Ectodermal cell (in vitro differentiated cells): ENCODE measurements around the gene MYO1F.

Experiments used
- H3K27ac ChIP-seq: 2 replicates; pipeline ENCODE4 v1.7.0; 2013; ENCODE audit warnings: mild to moderate bottlenecking, low read depth, low read length; ENCODE audit not compliant: insufficient read depth, poor library complexity, severe bottlenecking
- H3K27me3 ChIP-seq: 2 replicates; pipeline ENCODE4 v1.7.0; 2013; ENCODE audit warnings: mild to moderate bottlenecking, low read length; ENCODE audit not compliant: insufficient read depth, control insufficient read depth, poor library complexity, severe bottlenecking
- H3K36me3 ChIP-seq: one replicate; pipeline ENCODE4 v1.7.0; 2013; ENCODE audit warnings: low read length; ENCODE audit not compliant: control insufficient read depth, insufficient read depth
- H3K4me1 ChIP-seq: one replicate; pipeline ENCODE4 v1.7.0; 2013; ENCODE audit warnings: low read length; ENCODE audit not compliant: control insufficient read depth, insufficient read depth
- H3K4me3 ChIP-seq: 2 replicates; pipeline ENCODE4 v1.7.0; 2013; ENCODE audit warnings: low read depth, low read length, control low read depth; ENCODE audit not compliant: insufficient read depth
- H3K9me3 ChIP-seq: 2 replicates; pipeline ENCODE4 v1.7.0; 2013; ENCODE audit warnings: mild to moderate bottlenecking, low read length, moderate library complexity; ENCODE audit not compliant: control insufficient read depth
- WGBS, 2 experiments: methylation state at CpG; one replicate each; pipeline ENCODE4 v1.1.7; 2013; ENCODE audit warnings: missing lambda C conversion rate in 2 of 2; 5-methylcytosine and 5-hydroxymethylcytosine counted together

Gene MYO1F

DNA sequence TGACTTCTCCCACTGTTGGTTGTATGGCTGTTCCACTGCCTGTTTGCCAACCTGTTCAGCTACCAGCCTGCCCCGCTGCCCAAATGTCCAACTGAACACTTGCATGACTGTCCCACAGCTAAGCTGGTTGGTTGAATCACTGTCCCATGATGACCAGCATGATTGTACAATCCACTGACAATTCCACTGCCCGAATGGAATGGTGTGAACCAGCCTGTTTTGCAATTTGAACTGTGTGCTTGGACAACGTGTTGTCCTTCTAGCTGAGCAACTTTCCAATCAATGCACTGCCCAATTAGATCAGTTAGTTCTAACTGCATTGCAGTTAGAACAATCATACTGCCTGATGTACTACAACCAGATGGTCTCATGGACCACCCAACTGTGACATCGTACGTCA lies 24.6 kb upstream of the MYO1F start:
- 93% methylated on average over 5 of the region's 5 CpGs for WGBS, 2 experiments
- peaks cover 6% of the 10 kb centered on the region for H3K36me3 ChIP-seq
- no peaks in the 10 kb centered on the region for H3K4me1 ChIP-seq
- no peak overlapping the region for H3K27ac ChIP-seq
- no peak overlapping the region for H3K4me3 ChIP-seq
- H3K9me3 ChIP-seq = no peaks in the 10 kb centered on the region
- no peaks in the 10 kb centered on the region for H3K27me3 ChIP-seq

DNA sequence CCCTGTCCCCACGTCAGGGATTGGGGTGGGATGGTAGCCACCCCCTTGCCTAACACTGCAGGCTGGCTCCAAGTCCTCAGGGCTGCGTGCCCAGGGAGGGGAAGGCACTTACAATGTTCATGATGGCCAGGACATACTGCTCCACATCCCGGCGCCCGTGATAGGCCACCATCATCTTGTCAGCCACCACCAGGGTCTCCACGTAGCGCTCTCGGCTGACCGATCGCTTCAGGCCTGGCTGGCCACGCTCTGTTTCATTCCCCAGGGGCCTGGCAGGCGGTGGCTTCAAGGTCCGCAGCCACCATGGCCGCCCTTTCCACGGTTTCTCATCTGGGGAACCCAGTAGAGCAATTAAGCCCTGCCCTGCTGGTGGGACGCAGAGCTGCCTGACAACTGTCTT lies 23.6 kb upstream of the MYO1F start:
- H3K4me1 ChIP-seq = no peaks in the 10 kb centered on the region
- no peak overlapping the region for H3K4me3 ChIP-seq
- WGBS, 2 experiments = 95% methylated on average over 16 of the region's 16 CpGs
- H3K36me3 ChIP-seq = peaks cover 6% of the 10 kb centered on the region
- no peaks in the 10 kb centered on the region for H3K9me3 ChIP-seq
- H3K27ac ChIP-seq = no peak overlapping the region
- no peaks in the 10 kb centered on the region for H3K27me3 ChIP-seq

DNA sequence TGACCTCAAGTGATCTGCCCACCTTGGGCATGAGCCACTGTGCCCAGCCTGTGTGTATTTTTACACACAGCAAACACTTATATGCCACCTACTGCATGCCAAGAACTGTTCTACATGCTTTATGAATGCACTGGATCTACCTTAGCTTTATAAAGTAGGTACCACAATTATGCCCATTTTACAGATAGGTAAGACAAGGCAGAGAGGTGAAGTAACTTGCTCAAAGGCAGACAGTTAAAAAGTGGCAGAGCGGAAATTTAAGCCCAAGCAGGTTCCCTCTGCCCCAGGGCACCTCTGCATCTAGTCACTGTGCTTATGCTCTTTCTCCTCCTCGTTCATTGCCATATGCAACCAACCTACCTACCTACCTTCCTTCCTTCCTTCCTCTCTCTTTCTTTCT lies 22.8 kb upstream of the MYO1F start:
- Histone ChIP-seq H3K27ac (no peak overlapping the region), H3K27me3 (no peaks in the 10 kb centered on the region), H3K9me3 (no peaks in the 10 kb centered on the region), H3K4me3 (no peak overlapping the region), H3K36me3 (peaks cover 6% of the 10 kb centered on the region), H3K4me1 (no peaks in the 10 kb centered on the region)
- 89 to 93% methylated on average over 2 of the region's 2 CpGs for WGBS, 2 experiments

GRCh38 chr19:8596168-8596567 lies 18.9 kb upstream of the MYO1F start:
- Histone ChIP-seq H3K27ac (no peak overlapping the region), H3K9me3 (no peaks in the 10 kb centered on the region), H3K27me3 (peaks cover 11% of the 10 kb centered on the region), H3K4me1 (no peaks in the 10 kb centered on the region), H3K4me3 (no peak overlapping the region), H3K36me3 (no peaks in the 10 kb centered on the region)
- WGBS, 2 experiments = 92 to 93% methylated on average over 23 of the region's 23 CpGs

- Histone ChIP-seq H3K27me3 (peaks cover 16% of the 10 kb centered on the region), H3K4me3 (no peak overlapping the region), H3K4me1 (no peaks in the 10 kb centered on the region), H3K27ac (no peak overlapping the region), H3K9me3 (no peaks in the 10 kb centered on the region), H3K36me3 (no peaks in the 10 kb centered on the region)
- 87 to 88% methylated on average over 15 of the region's 15 CpGs for WGBS, 2 experiments
These were observed 18.4 kb upstream of the MYO1F start for GRCh38 chr19:8595651-8596050.

GRCh38 chr19:8593931-8594330 lies 16.7 kb upstream of the MYO1F start:
- Histone ChIP-seq H3K9me3 (no peaks in the 10 kb centered on the region), H3K4me3 (no peak overlapping the region)
- 95 to 98% methylated on average over 2 of the region's 2 CpGs for WGBS, 2 experiments

GRCh38 chr19:8592231-8593009 lies 15.2 kb upstream of the MYO1F start:
- Histone ChIP-seq H3K4me3 (peak overlapping the region; percentile 47), H3K27me3 (peaks cover 17% of the 10 kb centered on the region), H3K9me3 (no peaks in the 10 kb centered on the region), H3K27ac (no peak overlapping the region), H3K36me3 (no peaks in the 10 kb centered on the region), H3K4me1 (no peaks in the 10 kb centered on the region)
- WGBS, 2 experiments = 2 to 3% methylated on average over 55 of the region's 55 CpGs

More at GRCh38 chr19:8593931-8594330, 16.7 kb upstream of the MYO1F start:
- Histone ChIP-seq H3K27ac (no peak overlapping the region), H3K4me1 (no peaks in the 10 kb centered on the region), H3K36me3 (no peaks in the 10 kb centered on the region), H3K27me3 (peaks cover 17% of the 10 kb centered on the region)

GRCh38 chr19:8589177-8589714 lies 12.0 kb upstream of the MYO1F start:
- H3K27me3 ChIP-seq = peaks cover 17% of the 10 kb centered on the region
- H3K4me1 ChIP-seq = no peaks in the 10 kb centered on the region
- WGBS, 2 experiments = 88 to 89% methylated on average over 32 of the region's 32 CpGs
- H3K27ac ChIP-seq = no peak overlapping the region
- no peak overlapping the region for H3K4me3 ChIP-seq
- no peaks in the 10 kb centered on the region for H3K9me3 ChIP-seq
- no peaks in the 10 kb centered on the region for H3K36me3 ChIP-seq

DNA sequence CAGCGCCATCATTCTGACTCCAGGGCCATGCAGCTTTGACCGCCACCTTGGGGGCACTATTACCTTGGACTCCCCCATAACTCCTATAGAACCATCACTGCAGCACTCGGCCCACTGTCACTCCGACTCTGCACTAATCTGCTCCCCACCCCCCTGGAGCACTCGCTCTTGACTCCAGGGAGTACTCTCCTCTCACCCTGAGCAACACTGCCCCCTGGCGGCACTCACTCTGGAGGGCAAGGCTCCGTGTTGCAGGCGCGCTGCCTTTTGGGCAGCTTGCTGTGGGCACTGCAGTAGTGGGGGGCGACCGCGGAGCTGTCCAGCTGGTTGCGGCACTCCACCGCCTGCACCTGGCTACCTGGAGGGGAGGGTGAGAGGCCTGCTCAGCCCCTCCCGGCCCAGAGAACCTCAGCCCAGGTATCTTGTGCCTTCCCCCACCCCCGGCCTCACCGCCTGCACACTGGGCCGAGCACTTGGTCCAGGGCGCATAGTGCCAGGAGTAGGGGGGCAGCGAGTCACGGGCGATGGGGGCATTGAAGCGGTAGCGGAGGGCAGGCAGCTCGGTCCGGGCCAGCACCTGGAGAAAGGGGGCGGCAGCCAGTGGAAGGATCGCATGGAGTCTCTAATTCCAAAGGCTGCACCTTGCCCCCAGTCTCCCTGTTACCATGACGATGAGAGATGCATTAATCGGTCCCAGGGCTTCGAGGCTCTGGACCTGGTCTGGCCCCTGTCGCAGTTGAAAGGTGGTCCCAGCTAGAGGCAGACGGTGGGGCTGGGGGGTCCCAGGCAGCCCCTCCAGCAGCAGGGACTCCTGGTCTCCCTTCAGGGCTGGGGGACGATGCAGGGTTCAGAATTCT lies 8.9 kb upstream of the MYO1F start:
- Histone ChIP-seq H3K4me3 (no peak overlapping the region), H3K36me3 (no peaks in the 10 kb centered on the region)
- WGBS, 2 experiments = 72 to 74% methylated on average over 34 of the region's 34 CpGs

More for the DNA sequence above, 8.9 kb upstream of the MYO1F start:
- Histone ChIP-seq H3K27me3 (peaks cover 5% of the 10 kb centered on the region), H3K9me3 (no peaks in the 10 kb centered on the region), H3K27ac (no peak overlapping the region), H3K4me1 (no peaks in the 10 kb centered on the region)
